GM12872 (cell line): ENCODE data around the gene TACC2.

ENCODE experiments used
- TF ChIP-seq, protein P1 (sequence below): IDR thresholded peaks from 3 replicates; pipeline ENCODE4 v1.5.1; 2011; ENCODE audit warnings: low read depth, mild to moderate bottlenecking, low read length, moderate library complexity; ENCODE audit not compliant: insufficient read depth

Gene TACC2

DNA sequence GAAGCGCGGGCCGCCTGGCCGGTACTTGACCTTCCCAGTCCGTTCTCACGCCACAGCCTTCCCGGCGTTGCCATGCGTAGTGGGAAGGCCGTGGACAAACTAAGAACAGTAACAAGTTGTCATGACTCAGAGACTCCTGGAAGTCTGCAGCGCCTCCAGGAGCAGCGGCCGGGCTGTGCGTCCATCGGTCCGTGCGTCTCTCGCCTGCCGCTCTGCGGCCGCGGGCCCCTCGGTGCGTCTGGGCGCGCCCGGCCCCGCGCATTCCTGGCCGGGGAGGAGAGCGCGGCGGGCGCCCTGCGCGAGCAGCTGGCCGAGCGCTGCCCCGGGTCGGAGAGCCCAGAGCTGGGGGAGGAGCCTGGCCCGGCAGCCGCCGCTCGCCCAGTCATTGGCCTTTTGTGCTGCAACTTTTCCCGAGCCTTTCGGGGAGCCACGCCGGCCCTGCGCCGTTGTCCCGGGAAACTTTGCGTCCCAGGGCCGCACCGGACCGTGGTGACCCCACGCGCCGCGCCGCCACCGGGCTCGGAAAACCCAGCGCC, 123.7 kb downstream of the TACC2 start:
- TF ChIP-seq, protein P1, sequence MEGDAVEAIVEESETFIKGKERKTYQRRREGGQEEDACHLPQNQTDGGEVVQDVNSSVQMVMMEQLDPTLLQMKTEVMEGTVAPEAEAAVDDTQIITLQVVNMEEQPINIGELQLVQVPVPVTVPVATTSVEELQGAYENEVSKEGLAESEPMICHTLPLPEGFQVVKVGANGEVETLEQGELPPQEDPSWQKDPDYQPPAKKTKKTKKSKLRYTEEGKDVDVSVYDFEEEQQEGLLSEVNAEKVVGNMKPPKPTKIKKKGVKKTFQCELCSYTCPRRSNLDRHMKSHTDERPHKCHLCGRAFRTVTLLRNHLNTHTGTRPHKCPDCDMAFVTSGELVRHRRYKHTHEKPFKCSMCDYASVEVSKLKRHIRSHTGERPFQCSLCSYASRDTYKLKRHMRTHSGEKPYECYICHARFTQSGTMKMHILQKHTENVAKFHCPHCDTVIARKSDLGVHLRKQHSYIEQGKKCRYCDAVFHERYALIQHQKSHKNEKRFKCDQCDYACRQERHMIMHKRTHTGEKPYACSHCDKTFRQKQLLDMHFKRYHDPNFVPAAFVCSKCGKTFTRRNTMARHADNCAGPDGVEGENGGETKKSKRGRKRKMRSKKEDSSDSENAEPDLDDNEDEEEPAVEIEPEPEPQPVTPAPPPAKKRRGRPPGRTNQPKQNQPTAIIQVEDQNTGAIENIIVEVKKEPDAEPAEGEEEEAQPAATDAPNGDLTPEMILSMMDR = no peak

DNA sequence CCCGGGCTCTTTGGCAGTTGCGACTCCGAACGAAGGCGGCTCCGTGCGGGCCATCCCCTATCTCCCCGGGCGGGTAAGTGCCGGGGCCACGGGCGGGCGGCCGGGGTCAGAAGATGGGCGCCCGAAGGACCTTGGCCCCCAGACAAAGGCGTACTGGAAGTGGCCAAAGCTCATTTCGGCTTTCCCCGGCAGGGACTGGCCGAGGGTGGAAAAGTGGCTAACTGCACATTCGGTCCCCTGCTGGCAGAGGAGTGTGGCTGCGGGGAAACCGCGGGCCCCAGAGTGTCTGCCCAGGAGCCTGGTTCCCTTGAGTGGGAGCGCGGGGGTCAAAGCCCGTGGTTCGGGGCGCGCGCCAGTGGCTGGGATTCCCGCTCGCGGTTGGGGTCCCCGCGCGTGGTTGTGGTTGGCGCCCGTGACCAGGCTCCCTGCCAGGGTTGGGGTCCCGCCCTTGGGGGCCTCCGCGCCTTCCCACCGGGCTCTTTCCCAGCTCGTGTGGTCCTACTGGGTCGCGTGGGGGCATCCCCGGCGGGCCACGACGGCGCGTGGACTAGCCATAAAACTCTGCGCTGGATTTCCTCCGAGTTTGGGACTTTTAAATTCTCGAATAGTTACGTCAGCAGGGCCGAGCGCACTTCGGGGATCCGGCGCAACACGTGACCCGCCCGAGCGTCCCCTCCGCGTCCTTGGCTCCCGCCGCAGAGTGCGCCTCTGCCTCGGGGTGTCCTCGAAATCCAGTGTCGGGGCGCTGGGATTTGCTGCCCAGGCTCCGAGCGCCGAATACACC, 124.4 kb downstream of the TACC2 start:
- TF ChIP-seq, protein P1 = no peak

DNA sequence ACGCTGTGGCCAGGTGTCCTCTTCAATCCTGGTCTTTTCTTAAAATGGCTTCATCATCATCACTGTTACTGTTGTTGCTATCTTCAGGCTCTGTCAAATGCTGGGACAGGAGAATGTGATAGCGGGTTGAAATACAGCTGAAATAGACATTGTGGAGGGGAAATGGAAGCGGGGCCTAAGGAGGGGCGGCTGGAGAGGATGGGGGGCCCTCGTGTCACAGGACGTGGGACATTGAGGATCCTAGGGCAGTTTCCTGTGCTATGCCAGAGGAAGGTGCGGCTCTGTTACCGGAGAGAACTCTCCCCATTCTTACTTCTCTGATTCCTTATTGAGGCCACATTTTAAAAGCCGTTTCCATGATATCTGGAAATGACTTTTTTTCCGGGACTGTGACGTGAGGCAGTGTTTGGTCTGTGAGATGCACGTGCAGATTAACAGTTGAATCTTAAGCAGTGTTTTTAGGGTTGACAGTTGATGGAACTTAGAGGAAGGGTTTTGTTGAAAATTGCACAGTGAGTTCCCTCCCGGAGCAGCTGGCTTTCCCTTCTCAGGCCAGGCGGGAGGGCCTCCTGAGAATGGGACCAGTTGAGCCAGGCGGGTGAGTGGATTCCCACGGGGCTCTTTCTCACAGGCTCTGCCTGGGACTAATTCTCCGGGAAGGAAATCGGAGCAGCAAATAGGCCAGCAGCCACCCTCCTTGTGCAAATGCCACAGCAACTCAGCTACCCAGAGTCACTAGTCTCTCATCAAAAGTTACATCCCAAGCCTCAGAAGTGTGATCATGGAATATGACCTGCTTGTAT, 125.2 kb downstream of the TACC2 start:
- TF ChIP-seq, protein P1 = no peak

DNA sequence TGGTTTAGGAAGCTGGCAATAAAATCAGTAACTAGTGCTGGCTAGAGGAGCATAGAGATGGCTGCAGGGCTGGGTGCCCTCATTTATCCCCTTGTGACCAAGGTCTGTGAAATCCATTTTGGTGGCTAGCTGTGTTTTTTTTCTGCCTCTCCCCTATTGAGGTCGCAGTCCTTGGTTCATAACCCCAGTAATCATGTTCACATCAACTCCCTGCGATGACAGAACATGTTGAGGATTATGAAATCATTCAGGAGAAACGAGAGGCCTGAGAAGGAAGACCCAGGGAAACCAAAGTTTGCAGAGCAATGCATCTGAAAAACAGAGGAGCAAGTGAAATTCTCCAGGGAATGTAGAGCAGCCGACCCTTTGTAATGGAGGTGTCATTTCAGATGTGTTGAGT, 126.9 kb downstream of the TACC2 start:
- TF ChIP-seq, protein P1 = no peak

DNA sequence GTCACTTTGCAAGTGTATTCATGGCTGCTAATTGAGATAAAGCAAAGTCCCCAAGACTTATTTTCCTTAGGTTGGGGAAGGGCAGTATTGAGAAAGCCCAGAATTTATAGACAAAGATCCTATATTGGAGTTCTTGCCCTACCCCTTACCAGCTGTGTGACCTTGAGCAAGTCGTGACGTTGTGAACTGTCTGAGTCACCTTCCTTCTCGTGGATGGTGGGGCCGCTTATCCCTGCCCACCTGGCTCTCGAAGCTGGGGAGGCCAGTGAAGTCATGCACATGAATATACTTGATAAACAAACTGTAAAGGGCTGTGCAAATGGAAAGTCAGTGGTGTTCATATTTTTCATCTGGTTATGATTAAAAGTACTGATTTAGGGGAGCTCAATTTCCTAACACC, 127.4 kb downstream of the TACC2 start:
- TF ChIP-seq, protein P1 = no peak

DNA sequence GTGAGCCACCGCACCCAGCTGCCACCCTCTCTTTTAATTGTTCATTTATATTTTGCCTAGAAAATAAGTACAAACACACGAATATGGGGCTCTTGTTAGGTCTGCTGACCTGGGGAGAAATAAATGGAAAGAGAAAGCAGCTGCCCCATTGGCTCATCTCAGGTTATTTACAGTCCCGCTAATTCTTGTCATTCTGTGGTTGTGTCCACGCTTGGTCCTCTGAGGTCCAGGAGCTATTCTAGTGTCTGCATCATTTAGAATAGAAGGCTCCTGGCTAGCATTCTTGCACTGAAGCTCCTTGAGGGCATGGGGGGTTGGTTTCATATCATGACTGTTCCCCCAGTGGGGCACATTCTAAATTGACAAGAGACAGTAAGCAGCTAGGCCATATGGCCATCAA, 128.5 kb downstream of the TACC2 start:
- TF ChIP-seq, protein P1 = no peak

DNA sequence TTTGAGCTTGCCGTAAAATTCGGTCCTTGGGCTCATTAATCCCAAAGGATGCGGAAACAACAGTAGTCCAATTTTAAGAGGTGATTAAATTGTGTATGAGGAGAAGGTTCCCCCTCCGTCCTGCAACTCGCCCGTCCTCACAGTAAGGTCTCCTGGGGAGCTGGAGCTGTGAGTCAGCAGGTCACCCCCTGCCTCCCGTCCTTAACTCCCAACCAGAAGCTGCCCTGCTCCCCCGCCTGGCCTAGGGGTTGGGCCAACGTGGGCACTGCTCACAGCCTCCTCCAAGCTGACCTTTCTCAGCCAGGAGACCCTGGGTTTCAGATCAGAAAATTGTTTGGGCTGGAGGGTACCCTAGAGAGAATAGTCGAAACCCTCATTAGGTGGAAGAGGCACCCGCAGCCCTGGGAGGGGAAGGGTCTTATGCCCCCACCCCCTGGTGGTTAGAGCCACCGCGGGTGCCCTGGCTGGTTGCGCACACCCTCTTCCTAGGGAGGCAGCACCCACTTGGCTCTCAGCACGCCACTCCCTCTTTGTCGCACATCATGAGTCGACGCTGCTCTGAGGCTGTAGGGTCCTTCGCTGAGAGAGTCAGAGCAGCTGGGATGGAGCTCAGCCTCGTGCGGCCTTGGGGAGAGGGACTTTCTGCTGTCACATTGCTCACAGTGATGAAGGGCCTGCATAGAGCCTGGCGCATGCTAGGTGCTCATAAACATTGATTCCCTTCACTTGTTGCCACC, 131.2 kb downstream of the TACC2 start:
- TF ChIP-seq, protein P1 = no peak
